Measurements from ENCODE around the gene TCN1.

Gene TCN1

GRCh38 chr11:59807047-59807610 is 59.2 kb downstream of the TCN1 start:
- no peak for DNase-seq

- no peak for DNase-seq
Observed at GRCh38 chr11:59804061-59804460, 62.2 kb downstream of the TCN1 start.

Measured in OCI-M1 (cell line).